HepG2 (cell line): Measurements from ENCODE around the gene NUP62. TPM values are rescaled to one million over a fixed set of nuclear protein-coding genes. Genes with fewer than 3 reads are reported as not detected.

Source experiments
- ATAC-seq: fragments of 200-7000 bp; cut with Tn5 transposase; 3 replicates; pipeline ENCODE4 v1.9.1; 2020; ENCODE audit warnings: mild to moderate bottlenecking, moderate library complexity
- BruUV-seq: library from RNA; stranded (reverse); fragments of 400-500 nt; replicated peaks from 2 replicates; lab custom pipeline; 2021; lab: Mats Ljungman, UMichigan
- CTCF ChIA-PET: fragments of 300-600 bp; formaldehyde crosslinking; extraction: SDS; loops from one replicate; lab custom pipeline; 2021; ENCODE audit warnings: low total read pairs, inconsistent platforms, low intra/inter-chr PET ratio; lab: Yijun Ruan, JAX
- POLR2A ChIA-PET: fragments of 350-600 bp; sonication (Branson Sonifier 250); formaldehyde crosslinking; loops from one replicate; lab custom pipeline; 2020; ENCODE audit warnings: antibody characterized with exemption, inconsistent platforms; lab: Yijun Ruan, JAX
- DNase-seq: peaks from one replicate; pipeline ENCODE4 v3.0.0-alpha.2; 2015; ENCODE audit warnings: low spot score
- FAIRE-seq: peaks from 3 replicates; lab custom pipeline; 2011; peaks lifted over from hg19 to GRCh38; lab: Jason Lieb, UNC
- H2AFZ ChIP-seq: one replicate; pipeline ENCODE4 v1.6.1; 2011; ENCODE audit warnings: low read length, inconsistent platforms
- H3K27ac ChIP-seq: fragments of 300-600 bp; 3 replicates; pipeline ENCODE4 v1.8.0; 2011; ENCODE audit warnings: mixed run types, mild to moderate bottlenecking, mixed read lengths, low read length, inconsistent platforms; ENCODE audit not compliant: insufficient read depth; ENCODE audit errors: extremely low read length
- H3K27me3 ChIP-seq, 2 experiments: fragments of 200-600 bp in 1 of 2; 2 replicates in 1 of 2; 3 replicates in 1 of 2; pipeline versions ENCODE4 v1.6.0 to v1.8.0; 2011; ENCODE audit warnings: low read length in 2 of 2, mild to moderate bottlenecking in 2 of 2, moderate library complexity in 2 of 2, inconsistent platforms in 1 of 2; ENCODE audit not compliant: insufficient read depth in 2 of 2, control insufficient read depth in 1 of 2
- H3K36me3 ChIP-seq, 2 experiments: fragments of 200-600 bp in 1 of 2; replicated peaks in 1 of 2; 2 replicates in 1 of 2; 3 replicates in 1 of 2; pipeline versions ENCODE4 v1.5.1 to v1.8.0; 2011; ENCODE audit warnings: low read length in 2 of 2, inconsistent platforms in 1 of 2; ENCODE audit not compliant: insufficient read depth in 2 of 2, control insufficient read depth in 1 of 2
- H3K4me1 ChIP-seq: 2 replicates; pipeline ENCODE4 v1.5.1; 2012; ENCODE audit warnings: low read length, inconsistent platforms; ENCODE audit not compliant: insufficient read depth
- H3K4me2 ChIP-seq: 2 replicates; pipeline ENCODE4 v1.6.0; 2011; ENCODE audit warnings: low read depth, low read length, inconsistent platforms
- H3K4me3 ChIP-seq, 3 experiments: fragments of 200-600 bp in 1 of 3; sonication (generic), shearing (Covaris generic) in 1 of 3; replicated peaks in 1 of 3; 2 replicates each; pipeline ENCODE4 v1.5.1; 2011 to 2016; ENCODE audit warnings: low read length in 3 of 3, inconsistent platforms in 2 of 3, low read depth in 2 of 3, mild to moderate bottlenecking in 2 of 3, control low read depth in 1 of 3, mixed read lengths in 1 of 3; ENCODE audit not compliant: insufficient read depth in 1 of 3
- H3K79me2 ChIP-seq: one replicate; pipeline ENCODE4 v1.6.1; 2011; ENCODE audit warnings: low read length, inconsistent platforms; ENCODE audit not compliant: insufficient read depth
- H3K9ac ChIP-seq: 2 replicates; pipeline ENCODE4 v1.6.0; 2011; ENCODE audit warnings: mild to moderate bottlenecking, low read depth, low read length, inconsistent platforms; ENCODE audit not compliant: insufficient read depth
- H3K9me3 ChIP-seq: 2 replicates; pipeline ENCODE4 v1.5.1; 2012; ENCODE audit warnings: mild to moderate bottlenecking, low read length
- H4K20me1 ChIP-seq: 2 replicates; pipeline ENCODE4 v1.6.0; 2011; ENCODE audit warnings: inconsistent platforms, mild to moderate bottlenecking, low read length, moderate library complexity; ENCODE audit not compliant: insufficient read depth
- AGO1 ChIP-seq: fragments of 200-400 bp; formaldehyde crosslinking; IDR thresholded peaks from 2 replicates; pipeline ENCODE4 v1.6.1; 2017; ENCODE audit warnings: mild to moderate bottlenecking, low read depth, low read length, moderate library complexity; ENCODE audit not compliant: poor library complexity, severe bottlenecking
- AGO2 ChIP-seq: fragments of 200-400 bp; formaldehyde crosslinking; optimal IDR thresholded peaks from 2 replicates; pipeline ENCODE3; 2017; ENCODE audit warnings: mild to moderate bottlenecking, low read depth, low read length, moderate library complexity
- NR2C2 ChIP-seq: sonication (generic); formaldehyde crosslinking; IDR thresholded peaks from 2 replicates; pipeline ENCODE4 v1.4.0; 2020; ENCODE audit warnings: missing genetic modification reagents, mild to moderate bottlenecking, moderate library complexity, borderline replicate concordance
- POLR2A ChIP-seq, 2 experiments: IDR thresholded peaks; 2 replicates each; pipeline ENCODE4 v1.6.1; 2011; ENCODE audit warnings: low read depth in 2 of 2, low read length in 2 of 2, mild to moderate bottlenecking in 1 of 2, moderate library complexity in 1 of 2; ENCODE audit not compliant: insufficient read depth in 1 of 2
- POLR2G ChIP-seq: fragments of 200-400 bp; formaldehyde crosslinking; IDR thresholded peaks from 2 replicates; pipeline ENCODE4 v1.6.1; 2018; ENCODE audit warnings: mild to moderate bottlenecking, low read depth, low read length, moderate library complexity
- RBFOX2 ChIP-seq: fragments of 200-400 bp; formaldehyde crosslinking; IDR thresholded peaks from 2 replicates; pipeline ENCODE4 v1.6.1; 2017; ENCODE audit warnings: low read depth, mild to moderate bottlenecking, low read length
- SALL1 ChIP-seq: sonication (generic); formaldehyde crosslinking; IDR thresholded peaks from 2 replicates; pipeline ENCODE4 v1.8.0; 2022; ENCODE audit warnings: mild to moderate bottlenecking, missing genetic modification reagents
- U2AF1 ChIP-seq: fragments of 200-400 bp; formaldehyde crosslinking; optimal IDR thresholded peaks from 2 replicates; pipeline ENCODE3; 2017; ENCODE audit warnings: mild to moderate bottlenecking, low read depth, low read length
- ZNF274 ChIP-seq: sonication (generic); formaldehyde crosslinking; IDR thresholded peaks from 2 replicates; pipeline ENCODE4 v1.5.1; 2020; ENCODE audit warnings: mild to moderate bottlenecking, missing genetic modification reagents
- ZNF549 ChIP-seq: sonication (generic); formaldehyde crosslinking; IDR thresholded peaks from 2 replicates; pipeline ENCODE4 v1.5.0; 2020; ENCODE audit warnings: missing genetic modification reagents
- WGBS: methylation state at CpG from one replicate; pipeline ENCODE4 v1.1.6; 2017; ENCODE audit warnings: low lambda C conversion rate; 5-methylcytosine and 5-hydroxymethylcytosine counted together
- in situ Hi-C: cut with HindIII; loops from 2 replicates; pipeline ENCODE4 v1.10.0; 2017; ENCODE audit warnings: low pct_unique_long_range_greater_than_20kb; ENCODE audit not compliant: extremely low pct_ligation_motif_present
- intact Hi-C: fragments of 100-400 bp; cut with micrococcal nuclease; formaldehyde crosslinking; loops from one replicate; pipeline ENCODE4 v1.10.0; 2022; ENCODE audit not compliant: unreplicated experiment
- polyA plus RNA-seq, 8 experiments: library from polyadenylated mRNA; depleted of rRNA in 3 of 8; stranded (reverse) in 7 of 8; unstranded in 1 of 8; fragments of >200 nt; fragmentation: Illumina TruSeq in 4 of 8; extraction: Trizol in 4 of 8; gene quantifications; 2 replicates each; pipeline versions ENCODE4 v1.2.1 to v1.2.3, GENCODE V29; 2011 to 2016; ENCODE audit warnings: low read depth in 4 of 8, missing spikeins in 1 of 8, mixed read lengths in 1 of 8; ENCODE audit not compliant: insufficient read depth in 1 of 8
- total RNA-seq, 5 experiments: library from RNA; depleted of rRNA; stranded (reverse); fragments of >200 nt; fragmentation: Illumina TruSeq; extraction: Trizol; gene quantifications; 2 replicates each; pipeline ENCODE4 v1.2.3, GENCODE V29; 2016; ENCODE audit warnings: low read depth in 1 of 5
- TF ChIP-seq, protein P1 (sequence below): sonication (generic); formaldehyde crosslinking; IDR thresholded peaks from 2 replicates; pipeline ENCODE4 v1.4.0; 2020; ENCODE audit warnings: missing genetic modification reagents

Gene NUP62
- total and polyA plus RNA-seq, 2 of the 13 experiments (the other 11 are each of a cell fraction or from before 2014, with no cell fraction given) = 16.5 to 41.5 TPM

DNA sequence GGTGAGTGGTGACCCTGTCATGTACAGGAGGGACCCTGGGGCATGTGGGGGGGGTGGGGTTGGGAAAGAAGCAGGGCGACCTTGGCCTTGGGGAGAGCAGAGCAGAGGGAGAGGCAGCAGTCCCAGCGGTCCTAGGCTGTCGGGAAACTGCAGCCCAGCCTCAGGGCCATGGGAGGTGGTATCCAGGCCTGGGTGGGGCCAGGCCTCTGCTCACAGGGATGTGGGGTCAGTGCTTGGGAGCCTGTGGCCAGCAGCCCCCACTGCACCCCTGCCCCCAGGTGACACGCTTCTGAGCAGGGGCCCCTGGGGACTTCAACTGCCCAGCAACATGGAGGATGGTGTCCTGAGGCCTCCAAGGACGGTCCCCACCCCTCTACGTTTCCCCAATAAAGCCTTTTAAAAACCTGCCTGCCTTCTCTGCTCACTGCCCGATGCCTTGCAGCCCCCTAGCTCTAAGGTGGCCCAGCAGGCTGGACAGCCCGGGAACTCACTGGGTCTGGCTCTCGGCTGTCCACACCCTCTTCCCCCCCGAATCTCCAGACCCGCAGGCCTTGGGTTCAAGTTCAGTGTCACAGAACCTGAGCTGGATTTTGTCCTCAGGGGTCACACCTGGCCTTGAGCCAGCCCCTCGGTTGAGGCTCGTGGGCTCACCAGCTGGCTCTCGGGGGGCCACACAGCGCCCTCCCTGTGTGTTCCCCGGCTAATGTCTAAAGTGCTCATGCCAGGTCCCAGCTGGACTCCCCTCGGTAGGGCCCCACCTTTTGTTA is 68.8 kb downstream of the NUP62 start (continued):
- TF ChIP-seq U2AF1 (no peak), ZNF274 (CRISPR knock-in tag) (no peak)

DNA sequence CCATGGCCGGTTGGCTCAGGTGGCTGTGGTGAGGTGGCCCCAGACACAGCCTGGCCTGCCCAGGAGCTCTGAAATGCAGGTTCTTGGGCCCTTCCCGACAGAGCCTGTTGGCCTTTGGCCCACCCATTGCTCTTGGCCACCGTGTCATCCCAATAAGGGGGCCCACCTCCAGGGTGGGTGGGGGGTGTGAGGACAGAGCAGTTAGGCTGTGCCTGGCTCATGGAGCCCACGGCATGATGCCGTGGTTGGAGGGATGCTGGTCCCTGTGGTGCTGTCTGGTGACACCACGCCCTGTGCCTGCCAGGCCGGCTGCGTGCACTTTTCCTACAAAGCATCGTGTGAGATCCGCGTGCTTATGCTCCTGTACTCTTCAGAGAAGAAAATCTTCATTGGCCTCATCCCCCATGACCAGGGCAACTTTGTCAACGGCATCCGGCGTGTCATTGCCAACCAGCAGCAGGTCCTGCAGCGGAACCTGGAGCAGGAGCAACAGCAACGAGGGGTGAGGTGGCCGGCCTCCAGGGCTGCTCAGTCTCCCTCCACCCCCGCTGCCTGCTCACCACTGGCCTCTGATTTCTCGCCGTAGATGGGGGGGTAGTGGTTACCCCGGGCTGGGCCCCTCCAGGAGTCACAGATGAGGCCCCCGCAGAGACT is 69.5 kb downstream of the NUP62 start:
- CTCF ChIA-PET = no interaction called here
- Histone ChIP-seq H3K36me3 (peaks cover 41 to 77% of the 10 kb centered on the region in 2 experiments), H3K4me2 (no peak overlapping the region), H3K9ac (no peak overlapping the region), H3K4me1 (peaks cover 9% of the 10 kb centered on the region), H3K9me3 (no peaks in the 10 kb centered on the region), H3K27me3 (no peaks in the 10 kb centered on the region), H2AFZ (no peak overlapping the region), H3K4me3 (no peak overlapping the region), H3K27ac (no peak overlapping the region), H4K20me1 (peaks cover 1% of the 10 kb centered on the region), H3K79me2 (peaks cover 4% of the 10 kb centered on the region)
- FAIRE-seq (no peak), ATAC-seq (peak; percentile 1; the same call in 1 of the 3 replicates), DNase-seq (no peak)
- in situ Hi-C loops = no loop called here
- no TSS peak for BruUV-seq
- TF ChIP-seq RBFOX2 (peak; percentile 68), SALL1 (CRISPR knock-in tag) (peak; percentile 11; the same call in 1 of the 2 replicates), POLR2A (IDR thresholded peaks at IDR 0.05; ENCODE audit: insufficient read depth in 1 of 2, low read depth in 2 of 2, low read length in 2 of 2) (peak in 1 of 2 experiments; percentile 55; a peak in 2 of 4 replicates), ZNF549 (CRISPR knock-in tag) (no peak), NR2C2 (CRISPR knock-in tag) (no peak), POLR2G (peak; percentile 27; the same call in 1 of the 2 replicates), AGO1 (peak; percentile 56), AGO2 (peak; percentile 49)
- TF ChIP-seq, protein P1, sequence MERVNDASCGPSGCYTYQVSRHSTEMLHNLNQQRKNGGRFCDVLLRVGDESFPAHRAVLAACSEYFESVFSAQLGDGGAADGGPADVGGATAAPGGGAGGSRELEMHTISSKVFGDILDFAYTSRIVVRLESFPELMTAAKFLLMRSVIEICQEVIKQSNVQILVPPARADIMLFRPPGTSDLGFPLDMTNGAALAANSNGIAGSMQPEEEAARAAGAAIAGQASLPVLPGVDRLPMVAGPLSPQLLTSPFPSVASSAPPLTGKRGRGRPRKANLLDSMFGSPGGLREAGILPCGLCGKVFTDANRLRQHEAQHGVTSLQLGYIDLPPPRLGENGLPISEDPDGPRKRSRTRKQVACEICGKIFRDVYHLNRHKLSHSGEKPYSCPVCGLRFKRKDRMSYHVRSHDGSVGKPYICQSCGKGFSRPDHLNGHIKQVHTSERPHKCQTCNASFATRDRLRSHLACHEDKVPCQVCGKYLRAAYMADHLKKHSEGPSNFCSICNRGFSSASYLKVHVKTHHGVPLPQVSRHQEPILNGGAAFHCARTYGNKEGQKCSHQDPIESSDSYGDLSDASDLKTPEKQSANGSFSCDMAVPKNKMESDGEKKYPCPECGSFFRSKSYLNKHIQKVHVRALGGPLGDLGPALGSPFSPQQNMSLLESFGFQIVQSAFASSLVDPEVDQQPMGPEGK (CRISPR knock-in tag) = 0 out of 2 replicates have a peak, but pooled peaks have one; percentile 41
- POLR2A ChIA-PET = interaction anchor here (1.8 kb wide), 1 partner anchor 10 kb away, joined by 6 read pairs; no protein-coding TSS in a partner anchor
- WGBS = 90% methylated on average over 5 of the region's 22 CpGs
- intact Hi-C loops = no loop called here
